GM12892 (cell line): ENCODE results near the gene PRDM16.
"Not testable (repeated sequence)": the region's sequence is repeated elsewhere in the genome, so short reads cannot be mapped to it uniquely, and the experiment has no call there.

Experiments used
- DNase-seq: peaks from one replicate; pipeline ENCODE4 v3.0.0; 2011; ENCODE audit not compliant: insufficient read length
- FAIRE-seq: peaks from 2 replicates; lab custom pipeline; 2011; peaks lifted over from hg19 to GRCh38; lab: Jason Lieb, UNC
- POLR2A ChIP-seq: IDR thresholded peaks from 2 replicates; pipeline ENCODE4 v1.6.1; 2011; ENCODE audit warnings: low read depth, low read length, control low read depth
- POLR2AphosphoS5 ChIP-seq: IDR thresholded peaks from 2 replicates; pipeline ENCODE4 v1.6.1; 2011; ENCODE audit warnings: low read depth, low read length, control low read depth
- TAF1 ChIP-seq: IDR thresholded peaks from 2 replicates; pipeline ENCODE4 v1.6.1; 2011; ENCODE audit warnings: low read depth, mild to moderate bottlenecking, control low read depth, low read length, borderline replicate concordance

Gene PRDM16

DNA sequence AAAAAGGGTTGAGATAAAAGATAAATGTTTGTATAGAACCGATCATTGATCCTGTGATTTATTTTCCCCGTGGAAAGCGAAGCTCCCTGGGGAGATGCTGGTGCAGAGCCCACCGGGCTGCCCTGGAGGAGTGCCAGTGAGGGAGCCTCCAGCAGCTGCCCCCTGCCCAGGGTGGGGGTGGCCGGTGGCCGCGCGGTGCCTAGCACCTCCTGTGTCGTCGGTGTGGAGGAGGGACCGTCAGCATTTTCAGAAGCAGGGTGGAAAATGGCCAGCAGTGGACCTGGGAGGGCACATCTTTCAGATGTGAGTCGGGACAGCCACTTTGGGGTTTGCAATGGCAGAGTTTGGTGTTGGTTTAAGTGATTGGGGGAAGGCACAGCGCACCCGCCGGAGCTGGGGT, 164.0 kb downstream of the PRDM16 start:
- no peak for DNase-seq
- no peak for FAIRE-seq
- TF ChIP-seq POLR2AphosphoS5 (no peak), TAF1 (no peak), POLR2A (no peak)

DNA sequence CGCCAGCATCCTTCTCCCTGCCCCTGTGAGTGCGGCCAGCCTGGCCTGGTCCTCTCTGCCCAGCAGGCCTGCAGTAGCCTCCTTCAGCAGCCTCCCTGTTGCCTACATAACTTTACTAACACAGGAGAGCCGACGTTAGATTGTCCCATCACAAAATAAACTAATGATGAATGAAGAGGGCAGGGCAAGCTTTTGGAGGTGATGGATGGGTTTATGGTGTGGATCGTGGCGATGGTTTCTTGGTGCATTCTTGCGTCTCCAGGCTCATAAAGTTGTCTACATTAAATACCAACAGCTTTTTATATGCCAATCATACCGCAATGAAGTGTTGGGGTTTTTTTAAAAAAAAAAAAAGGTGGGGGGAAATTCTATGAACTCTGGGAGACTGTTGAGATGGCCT, 164.5 kb downstream of the PRDM16 start:
- FAIRE-seq, result no peak
- no peak for DNase-seq
- TF ChIP-seq POLR2A, result no peak
- no peak for TF ChIP-seq POLR2AphosphoS5
- TF ChIP-seq TAF1, result no peak

DNA sequence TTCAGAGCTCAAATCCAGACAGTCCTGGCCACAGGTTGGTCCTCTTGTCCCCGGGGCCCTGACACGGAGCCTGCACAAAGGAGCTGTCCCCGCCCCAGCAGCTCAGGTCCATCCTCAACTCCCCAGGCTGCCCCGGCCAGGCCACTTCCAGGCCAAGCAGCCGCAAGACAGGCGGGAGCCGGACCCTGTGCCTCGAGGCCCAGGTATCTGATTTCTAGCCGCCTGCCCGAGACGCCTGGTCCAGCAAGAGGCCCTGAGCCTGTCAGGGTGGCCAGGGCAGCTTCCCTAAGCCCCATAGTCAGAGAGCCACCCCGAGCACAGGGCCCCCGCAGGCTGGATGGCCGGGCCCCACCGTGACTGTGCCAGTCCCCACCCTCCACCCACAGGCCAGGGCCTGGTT, 165.3 kb downstream of the PRDM16 start:
- no peak for DNase-seq
- FAIRE-seq, result no peak
- TF ChIP-seq POLR2AphosphoS5 (no peak), POLR2A (no peak), TAF1 (no peak)

DNA sequence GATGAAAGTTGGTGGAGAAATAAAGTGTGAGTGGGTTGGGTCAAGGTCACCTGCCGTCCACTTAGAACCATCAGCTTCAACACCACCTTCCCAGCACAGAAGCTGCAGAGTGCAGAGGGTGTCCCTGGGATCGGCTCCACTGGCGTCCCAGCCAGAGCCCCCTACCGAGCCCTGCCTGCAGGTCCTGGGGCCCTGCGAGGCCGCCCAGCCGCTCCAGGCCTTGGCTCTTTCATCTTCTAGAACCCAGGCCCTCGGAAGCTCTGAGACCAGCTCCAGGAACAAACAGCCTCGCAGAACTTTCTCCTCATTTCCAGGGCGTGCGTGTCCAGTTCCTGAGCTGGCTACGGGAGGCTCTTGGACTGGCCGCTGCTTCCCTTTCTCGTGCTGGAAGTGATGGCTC, 166.0 kb downstream of the PRDM16 start:
- no peak for DNase-seq
- no peak for TF ChIP-seq TAF1
- TF ChIP-seq POLR2AphosphoS5, result no peak
- TF ChIP-seq POLR2A, result no peak
- FAIRE-seq, result no peak

DNA sequence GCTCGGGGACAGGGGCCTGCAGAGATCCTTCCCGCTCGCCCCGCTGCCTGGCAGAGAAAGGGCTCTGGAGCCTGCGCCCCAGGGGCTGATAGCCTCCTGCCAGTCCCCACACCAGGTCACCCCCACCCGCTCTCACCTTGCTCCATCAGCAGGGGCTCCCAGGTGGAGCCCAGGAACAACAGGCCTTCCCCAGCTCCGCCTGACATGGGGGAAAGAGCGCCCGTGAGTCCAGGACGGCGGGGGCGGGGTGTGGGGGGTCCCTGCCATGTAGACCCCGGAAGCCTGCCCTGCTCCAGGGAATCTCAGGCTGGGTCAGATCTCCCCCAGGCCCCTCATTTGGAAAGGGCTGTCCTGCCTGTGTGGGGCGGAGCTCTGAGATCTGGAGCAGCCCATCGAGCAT, 166.5 kb downstream of the PRDM16 start:
- DNase-seq, result no peak
- no peak for FAIRE-seq
- TF ChIP-seq TAF1, result no peak
- TF ChIP-seq POLR2A, result no peak
- no peak for TF ChIP-seq POLR2AphosphoS5

DNA sequence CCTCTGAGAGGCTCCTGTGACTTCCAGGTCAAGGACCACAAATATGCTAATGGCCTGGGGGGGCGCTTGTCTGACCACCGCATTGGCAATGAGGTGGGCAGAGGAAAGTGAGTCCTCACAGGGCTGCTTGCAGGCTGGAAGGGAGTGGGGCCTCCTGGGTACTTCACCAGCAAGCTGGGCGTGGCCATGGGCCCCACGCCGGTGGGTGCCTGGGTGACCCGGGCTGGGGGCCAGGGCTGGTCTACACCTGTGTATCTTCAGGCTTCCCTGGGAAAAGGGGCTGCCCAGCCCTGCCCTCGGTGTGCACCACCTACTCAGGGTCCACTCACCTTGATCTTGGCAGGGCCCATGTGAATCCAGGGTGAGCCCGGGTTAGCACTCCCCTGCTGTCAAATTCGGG, 167.4 kb downstream of the PRDM16 start:
- no peak for DNase-seq
- FAIRE-seq, result no peak
- no peak for TF ChIP-seq TAF1
- TF ChIP-seq POLR2A, result no peak
- no peak for TF ChIP-seq POLR2AphosphoS5

DNA sequence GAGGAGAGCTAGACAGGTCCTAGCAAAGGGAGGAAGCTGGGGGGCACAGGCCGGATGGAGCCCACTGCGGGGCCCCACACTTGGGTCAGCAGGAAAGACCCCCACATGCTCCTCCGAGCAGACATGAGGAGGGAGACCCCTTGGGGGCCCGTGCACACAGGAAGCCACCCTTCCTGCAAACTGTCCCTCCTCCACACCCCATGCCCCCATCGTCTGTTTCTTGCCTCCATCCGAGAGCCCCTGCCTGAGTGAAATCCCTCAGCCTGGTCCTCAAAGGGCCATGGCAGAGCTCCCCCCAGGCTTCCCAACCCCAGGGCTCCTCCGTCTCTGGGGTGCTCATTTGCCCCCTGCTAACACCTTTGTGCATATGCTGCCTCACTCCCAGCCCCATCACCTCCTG, 168.0 kb downstream of the PRDM16 start:
- no peak for FAIRE-seq
- no peak for DNase-seq
- no peak for TF ChIP-seq POLR2A
- no peak for TF ChIP-seq POLR2AphosphoS5
- TF ChIP-seq TAF1, result no peak

DNA sequence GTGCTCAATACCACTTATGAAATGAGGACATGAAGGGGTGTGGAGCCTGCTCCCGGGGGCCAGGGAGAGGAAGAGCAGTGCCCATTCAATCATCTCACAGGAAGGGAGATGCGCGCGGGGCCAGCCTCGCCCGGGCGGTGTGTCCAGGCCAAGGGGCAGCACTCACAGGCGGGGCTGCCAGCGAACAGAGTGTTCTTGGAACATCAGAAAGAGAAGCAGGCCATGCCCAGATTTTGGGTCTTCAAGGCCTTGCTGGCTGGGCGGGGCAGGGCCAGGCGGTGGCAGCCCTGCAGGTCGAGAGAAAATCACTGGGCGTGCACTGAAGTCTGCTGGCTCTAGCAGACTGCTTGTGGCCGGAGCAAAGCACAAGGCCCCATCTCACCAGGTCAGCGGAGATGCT, 168.6 kb downstream of the PRDM16 start:
- FAIRE-seq, result no peak
- TF ChIP-seq POLR2AphosphoS5 (no peak), TAF1 (no peak), POLR2A (no peak)
- no peak for DNase-seq

DNA sequence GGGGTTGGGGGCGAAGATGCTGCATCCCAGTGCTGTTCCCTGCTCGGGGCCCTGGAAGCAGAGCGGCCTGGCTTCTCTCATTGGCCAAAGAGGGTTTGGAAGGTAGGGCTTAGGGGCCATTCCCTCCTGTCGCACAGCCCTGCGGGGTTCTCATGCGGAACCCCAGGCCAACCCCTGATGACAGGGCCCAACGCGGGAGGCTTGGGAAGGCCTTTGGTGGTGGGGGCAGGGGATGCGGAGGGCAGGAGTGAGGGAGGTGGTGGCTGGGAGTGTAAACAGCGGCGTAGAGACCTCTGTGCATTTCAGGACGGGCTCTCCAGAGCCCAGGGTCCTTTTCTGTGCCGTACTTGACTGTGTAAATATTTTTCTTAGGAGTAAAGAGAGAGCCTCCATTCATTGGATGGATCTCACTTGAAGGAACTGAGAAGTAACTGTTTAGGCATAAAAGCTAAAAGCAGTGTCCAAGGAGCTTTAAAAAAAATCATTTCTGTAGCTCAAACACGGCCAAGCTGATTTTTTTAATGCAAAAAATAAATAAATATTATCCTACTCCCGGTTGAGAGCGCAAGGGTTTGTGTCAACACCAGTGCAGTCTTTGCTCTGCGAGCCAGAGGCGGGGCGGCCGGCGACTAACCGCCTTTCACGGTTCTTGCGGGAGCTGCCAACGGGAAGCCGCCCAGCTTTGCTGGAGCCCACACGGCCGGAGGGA, 169.1 kb downstream of the PRDM16 start:
- no peak for TF ChIP-seq TAF1
- no peak for TF ChIP-seq POLR2AphosphoS5
- TF ChIP-seq POLR2A, result no peak
- DNase-seq (no peak), FAIRE-seq (no peak)

DNA sequence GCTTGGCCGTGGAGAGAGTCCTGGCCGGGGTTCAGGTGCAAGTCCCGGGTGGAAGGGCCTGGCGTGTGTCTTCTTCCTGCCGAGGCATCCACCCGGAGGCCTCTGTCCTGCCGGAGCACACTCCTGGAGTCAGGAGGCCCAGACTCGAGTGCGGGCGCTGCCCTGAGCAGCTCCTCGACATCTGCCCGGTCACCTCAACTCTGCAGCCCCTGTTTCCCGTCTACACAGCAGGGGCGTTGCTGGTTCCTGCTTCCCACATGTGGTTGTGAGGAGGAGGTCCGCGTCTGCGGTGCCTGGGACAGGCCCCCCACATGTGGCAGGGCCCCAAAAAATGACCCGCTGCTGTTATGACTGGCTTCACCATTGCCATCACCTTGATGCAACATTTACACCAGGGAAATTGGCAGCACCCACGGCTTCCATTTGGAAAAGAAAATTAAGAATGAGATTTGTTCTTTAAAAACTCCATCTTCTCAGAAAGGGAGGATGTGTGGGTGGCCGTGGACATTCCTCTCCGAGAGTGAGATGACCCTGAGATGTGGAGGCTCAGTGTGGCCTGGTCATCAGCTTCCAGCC, 169.8 kb downstream of the PRDM16 start:
- TF ChIP-seq POLR2AphosphoS5 (no peak), TAF1 (no peak), POLR2A (no peak)
- no peak for FAIRE-seq
- no peak for DNase-seq

DNA sequence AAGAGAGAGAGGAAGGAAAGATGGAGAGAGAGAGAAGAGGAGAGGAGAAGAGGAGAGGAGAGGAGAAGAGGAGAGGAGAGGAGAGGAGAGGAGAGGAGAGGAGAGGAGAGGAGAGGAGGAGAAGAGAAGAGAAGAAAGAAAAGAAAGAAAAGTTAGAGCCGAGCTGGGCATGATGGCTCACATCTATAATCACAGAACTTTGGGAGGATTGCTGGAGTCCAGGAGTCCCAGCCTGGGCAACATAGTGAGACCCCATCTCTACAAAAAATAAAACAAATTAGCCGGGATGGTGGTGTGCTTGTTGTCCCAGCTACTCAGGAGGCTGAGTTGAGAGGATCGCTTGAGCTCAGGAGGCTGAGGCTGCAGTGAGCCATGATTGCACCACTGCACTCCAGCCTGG, 171.0 kb downstream of the PRDM16 start:
- not testable (repeated sequence) for FAIRE-seq, DNase-seq

DNA sequence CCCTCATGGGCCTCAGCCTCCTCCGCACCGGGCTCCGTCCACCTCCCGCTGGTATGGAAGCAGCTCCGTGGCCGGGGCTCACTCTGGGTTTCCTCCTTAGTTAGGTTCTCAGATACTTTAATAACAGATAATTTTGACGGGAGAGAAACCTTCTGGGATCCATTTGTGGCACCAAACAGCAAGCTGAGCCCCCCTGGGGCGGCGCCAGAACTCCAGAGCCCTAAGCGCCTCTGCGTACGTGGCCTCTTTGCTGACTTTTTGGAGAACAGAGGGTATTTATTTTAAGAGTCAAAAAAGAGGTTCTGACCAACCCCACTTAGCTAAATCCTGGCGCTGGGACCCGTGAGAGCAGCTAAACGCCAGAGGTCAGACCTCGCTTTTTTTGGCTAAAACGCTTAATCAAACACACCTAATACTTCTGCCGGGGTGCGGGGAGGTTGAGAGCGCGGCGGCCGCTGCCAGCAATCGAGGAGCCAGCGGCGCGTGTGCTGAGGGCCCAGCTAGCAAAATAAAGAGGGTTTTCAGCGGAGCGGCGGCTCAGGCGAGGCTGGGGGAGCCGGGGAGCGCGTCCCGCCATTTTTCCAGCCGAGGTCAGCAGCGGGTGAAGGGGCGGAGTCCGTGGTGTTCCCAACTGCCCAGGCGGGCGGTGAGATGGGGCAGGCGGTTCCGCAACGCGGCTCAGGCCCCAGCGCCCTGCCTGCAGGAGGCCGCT, 171.7 kb downstream of the PRDM16 start:
- TF ChIP-seq POLR2AphosphoS5 (no peak), POLR2A (no peak), TAF1 (no peak)
- DNase-seq, result no peak
- no peak for FAIRE-seq
